ENCODE results near the gene PTDSS2. TPM values are rescaled to one million over a fixed set of nuclear protein-coding genes. Genes with fewer than 3 reads are reported as not detected.

The PTDSS2 gene
- total and polyA plus RNA-seq, 2 of the 4 experiments (the other 2 are of a cell fraction) = 23.5 to 26.6 TPM

DNA sequence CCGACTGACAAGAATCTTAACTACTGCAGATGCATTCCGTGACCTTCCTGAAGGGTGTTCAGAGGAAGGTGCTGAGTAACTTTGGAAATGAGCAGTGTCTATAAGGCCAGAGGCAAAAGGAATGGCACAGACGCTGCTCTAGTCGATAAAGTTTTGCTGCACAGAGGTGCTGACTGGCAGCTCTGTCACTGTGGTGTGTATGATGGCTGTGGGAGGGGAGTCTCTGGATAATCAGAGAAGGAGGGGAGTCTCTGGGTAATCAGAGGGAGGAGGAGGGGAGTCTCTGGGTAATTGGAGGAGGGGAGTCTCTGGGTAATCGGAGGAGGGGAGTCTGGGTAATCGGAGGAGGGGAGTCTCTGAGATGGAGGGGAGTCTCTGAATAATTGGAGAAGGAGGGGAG lies 18.4 kb downstream of the PTDSS2 start:
- Histone ChIP-seq H2BK15ac (ENCODE audit: low read depth, low read length) (no peak overlapping the region), H3K27ac (ENCODE audit: insufficient read depth, low read length) (peak overlapping the region; percentile 99; the same call in 1 of the 2 replicates), H2BK120ac (ENCODE audit: low read depth, low read length) (0 out of 2 replicates have a peak overlapping the region, but pooled peaks have one; percentile 55), H2BK20ac (ENCODE audit: low read depth, low read length) (no peak overlapping the region), H3K9ac (ENCODE audit: low read depth, low read length) (no peak overlapping the region; the same call in 1 of the 2 replicates), H2BK5ac (ENCODE audit: low read depth, low read length, poor library complexity, severe bottlenecking) (peak overlapping the region; percentile 21), H3K79me1 (ENCODE audit: low read depth in 1 of 2, low read length in 2 of 2) (peaks cover 5 to 60% of the 10 kb centered on the region in 2 experiments; a peak in 3 of 4 replicates), H4K91ac (ENCODE audit: insufficient read depth, low read depth, low read length) (no peak overlapping the region), H3K56ac (ENCODE audit: extremely low read depth, insufficient read depth, low read length) (no peak overlapping the region), H2AK5ac (ENCODE audit: low read depth, low read length) (peak overlapping the region; percentile 17), H3K18ac (ENCODE audit: low read depth, low read length) (peak overlapping the region; percentile 45; the same call in 1 of the 2 replicates), H3K14ac (replicated peaks; ENCODE audit: low read depth, low read length) (0 out of 2 replicates have a peak overlapping the region, but pooled peaks have one; percentile 0), H3K4me2 (ENCODE audit: low read depth, low read length) (no peak overlapping the region), H3K9me3 (ENCODE audit: control insufficient read depth, insufficient read depth, low read length) (no peaks in the 10 kb centered on the region), H2AK9ac (replicated peaks; ENCODE audit: low read depth, low read length, poor library complexity) (no peak overlapping the region), H3K27me3 (ENCODE audit: control insufficient read depth, insufficient read depth, low read length) (no peaks in the 10 kb centered on the region), H3K36me3 (ENCODE audit: control insufficient read depth, insufficient read depth, low read length) (peaks cover 6% of the 10 kb centered on the region), H3K4me3 (ENCODE audit: insufficient read depth, low read depth, low read length) (no peak overlapping the region), H3K23ac (ENCODE audit: low read depth, low read length) (peak overlapping the region; percentile 1), H3K4me1 (ENCODE audit: control insufficient read depth, insufficient read depth, low read length) (peaks cover 17% of the 10 kb centered on the region), H2AFZ (replicated peaks; ENCODE audit: low read length, poor library complexity) (peak overlapping the region; percentile 1), H4K20me1 (ENCODE audit: insufficient read depth, low read length) (no peaks in the 10 kb centered on the region), H3K4ac (ENCODE audit: low read depth, low read length) (peak overlapping the region; percentile 46; the same call in 1 of the 2 replicates), H4K5ac (ENCODE audit: low read depth, low read length) (peak overlapping the region; percentile 18), H3K9me1 (ENCODE audit: insufficient read depth, low read length) (peaks cover 15% of the 10 kb centered on the region), H4K8ac (ENCODE audit: low read depth in 2 of 2, low read length in 2 of 2) (peak overlapping the region in 1 of 2 experiments; percentile 99)
- TF ChIP-seq SMC3 (IDR thresholded peaks at IDR 0.05; ENCODE audit: low read depth, low read length) (no peak), CEBPB (IDR thresholded peaks at IDR 0.05; ENCODE audit: low read depth, low read length) (no peak), MXI1 (IDR thresholded peaks at IDR 0.05; ENCODE audit: borderline replicate concordance, low read depth, low read length) (no peak), BHLHE40 (IDR thresholded peaks at IDR 0.05; ENCODE audit: low read depth, low read length) (no peak), CHD1 (IDR thresholded peaks at IDR 0.05; ENCODE audit: low read depth, low read length) (no peak), MAFK (IDR thresholded peaks at IDR 0.05; ENCODE audit: low read depth, low read length) (no peak), POLR2A (IDR thresholded peaks at IDR 0.05; ENCODE audit: low read depth, low read length) (no peak), RAD21 (IDR thresholded peaks at IDR 0.05; ENCODE audit: low read length) (no peak), RFX5 (IDR thresholded peaks at IDR 0.05; ENCODE audit: low read depth, low read length) (no peak), FOS (IDR thresholded peaks at IDR 0.05; ENCODE audit: low read depth, low read length) (no peak)
- TF ChIP-seq, protein P1, sequence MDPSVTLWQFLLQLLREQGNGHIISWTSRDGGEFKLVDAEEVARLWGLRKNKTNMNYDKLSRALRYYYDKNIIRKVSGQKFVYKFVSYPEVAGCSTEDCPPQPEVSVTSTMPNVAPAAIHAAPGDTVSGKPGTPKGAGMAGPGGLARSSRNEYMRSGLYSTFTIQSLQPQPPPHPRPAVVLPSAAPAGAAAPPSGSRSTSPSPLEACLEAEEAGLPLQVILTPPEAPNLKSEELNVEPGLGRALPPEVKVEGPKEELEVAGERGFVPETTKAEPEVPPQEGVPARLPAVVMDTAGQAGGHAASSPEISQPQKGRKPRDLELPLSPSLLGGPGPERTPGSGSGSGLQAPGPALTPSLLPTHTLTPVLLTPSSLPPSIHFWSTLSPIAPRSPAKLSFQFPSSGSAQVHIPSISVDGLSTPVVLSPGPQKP (IDR thresholded peaks at IDR 0.05; ENCODE audit: borderline replicate concordance, low read depth, low read length) = no peak
- no TSS peak for BruUV-seq (replicated peaks)
- ATAC-seq (ENCODE audit: low read depth) (no peak), DNase-seq (no peak)
- 29% methylated on average over 4 of the region's 6 CpGs; no CpG with 5 or more reads in 1 of the 2 experiments for WGBS, 2 experiments (ENCODE audit: extremely low coverage in 2 of 2, insufficient read length in 1 of 2)
- intact Hi-C loops (cut with micrococcal nuclease) (loop anchor here (2.0 kb wide), 1 partner anchor 18 kb away; the partner anchor contains the start of gene PTDSS2), in situ Hi-C loops (cut with MboI; ENCODE audit: low sequenced_read_pairs) (no loop called here), dilution Hi-C loops (cut with HindIII; ENCODE audit: low sequenced_read_pairs, unreplicated experiment) (no loop called here)
- POLR2A ChIA-PET (ENCODE audit: unreplicated experiment) = no interaction called here
- CTCF ChIA-PET = no interaction called here
